Lower lobe of right lung (tissue), 2 donors: ENCODE data around the gene CNTNAP4. TPM values are rescaled to one million over a fixed set of nuclear protein-coding genes. Genes with fewer than 3 reads are reported as not detected.

Experiments
- ATAC-seq, 2 donors: fragments of 200-7000 bp; cut with Tn5 transposase; one replicate each; pipeline ENCODE4 v1.9.1; 2020 to 2022; ENCODE audit warnings: mild to moderate bottlenecking in 2 of 2, moderate library complexity in 2 of 2
- DNase-seq: peaks from one replicate; pipeline ENCODE4 v3.0.0-alpha.2; 2020
- H3K27ac ChIP-seq: fragments of 200-600 bp; one replicate; pipeline ENCODE4 v1.8.0; 2022
- H3K27me3 ChIP-seq: fragments of 200-600 bp; one replicate; pipeline ENCODE4 v1.8.0; 2022; ENCODE audit warnings: low read depth
- H3K36me3 ChIP-seq: fragments of 200-600 bp; one replicate; pipeline ENCODE4 v1.8.0; 2022; ENCODE audit warnings: mild to moderate bottlenecking
- H3K4me1 ChIP-seq: fragments of 200-600 bp; one replicate; pipeline ENCODE4 v1.8.0; 2022
- H3K4me3 ChIP-seq: fragments of 200-600 bp; one replicate; pipeline ENCODE4 v1.8.0; 2022; ENCODE audit warnings: mild to moderate bottlenecking
- H3K9me3 ChIP-seq: fragments of 200-600 bp; one replicate; pipeline ENCODE4 v1.8.0; 2022
- CTCF ChIP-seq: fragments of 200-600 bp; IDR thresholded peaks from one replicate; pipeline ENCODE4 v1.8.0; 2022; ENCODE audit warnings: antibody characterized with exemption, mild to moderate bottlenecking
- intact Hi-C: fragments of 100-400 bp; cut with DNase I; formaldehyde crosslinking; loops from one replicate; pipeline ENCODE4 v1.11.0; 2022
- total RNA-seq: library from RNA; stranded (reverse); fragmentation: NEBNext Ultra II Directional; extraction: Animal tissue kit (Norgen Biotek cat#: 25700); gene quantifications from one replicate; pipeline ENCODE4 v1.2.1, GENCODE V29; 2021
- donor health status: DM: no; HTN: yes; CAD: no; lungs with severe emphysema.

Gene CNTNAP4
- total RNA-seq, 1 donor from 2014 or later: not detected

- intact Hi-C loops: no loop called here
- Histone ChIP-seq H3K27me3 (no peaks in the 10 kb centered on the region), H3K4me1 (no peaks in the 10 kb centered on the region), H3K9me3 (no peaks in the 10 kb centered on the region), H3K36me3 (no peaks in the 10 kb centered on the region), H3K27ac (no peak overlapping the region), H3K4me3 (no peak overlapping the region)
- DNase-seq (no peak), ATAC-seq (no peak)
- TF ChIP-seq CTCF: no peak
Observed at GRCh38 chr16:76484020-76484419, 206.8 kb downstream of the CNTNAP4 start.

- Histone ChIP-seq H3K27me3 (no peaks in the 10 kb centered on the region), H3K4me1 (no peaks in the 10 kb centered on the region), H3K9me3 (no peaks in the 10 kb centered on the region), H3K27ac (no peak overlapping the region), H3K4me3 (no peak overlapping the region), H3K36me3 (no peaks in the 10 kb centered on the region)
- TF ChIP-seq CTCF: no peak
- ATAC-seq (no peak), DNase-seq (no peak)
- intact Hi-C loops: no loop called here
Observed at GRCh38 chr16:76486740-76487139, 209.5 kb downstream of the CNTNAP4 start.

- no peak for TF ChIP-seq CTCF
- intact Hi-C loops: no loop called here
- ATAC-seq: no peak
- no peak overlapping the region for H3K4me3 ChIP-seq
- no peaks in the 10 kb centered on the region for H3K9me3 ChIP-seq
- no peak for DNase-seq
- H3K27me3 ChIP-seq: no peaks in the 10 kb centered on the region
- H3K36me3 ChIP-seq: no peaks in the 10 kb centered on the region
- H3K27ac ChIP-seq: no peak overlapping the region
- H3K4me1 ChIP-seq: no peaks in the 10 kb centered on the region
Observed at GRCh38 chr16:76487411-76488064, 210.3 kb downstream of the CNTNAP4 start.

GRCh38 chr16:76488065-76488417, 210.8 kb downstream of the CNTNAP4 start:
- ATAC-seq: no peak
- Histone ChIP-seq H3K4me1 (no peaks in the 10 kb centered on the region), H3K27me3 (no peaks in the 10 kb centered on the region), H3K9me3 (no peaks in the 10 kb centered on the region), H3K27ac (no peak overlapping the region), H3K4me3 (no peak overlapping the region), H3K36me3 (no peaks in the 10 kb centered on the region)
- DNase-seq: no peak
- intact Hi-C loops: no loop called here
- TF ChIP-seq CTCF: no peak

- no peaks in the 10 kb centered on the region for H3K27me3 ChIP-seq
- intact Hi-C loops: no loop called here
- H3K9me3 ChIP-seq: no peaks in the 10 kb centered on the region
- H3K4me1 ChIP-seq: no peaks in the 10 kb centered on the region
- DNase-seq: no peak
- H3K27ac ChIP-seq: no peak overlapping the region
- ATAC-seq: no peak
- TF ChIP-seq CTCF: no peak
- no peak overlapping the region for H3K4me3 ChIP-seq
- no peaks in the 10 kb centered on the region for H3K36me3 ChIP-seq
Observed at GRCh38 chr16:76490036-76490639, 212.9 kb downstream of the CNTNAP4 start.
